DMS114 treated with DMSO at 0.1 percent for 48 hours (cell line): Measurements from ENCODE around the gene NECTIN1.

Experiments used
- DNase-seq: peaks from one replicate; lab custom pipeline; 2025; ENCODE audit not compliant: unreplicated experiment; lab: John Stamatoyannopoulos, UW

NECTIN1 gene

GRCh38 chr11:119755356-119756071, 26.5 kb upstream of the NECTIN1 start:
- DNase-seq, result no peak

- DNase-seq, result no peak
Measured at GRCh38 chr11:119754656-119755355, 25.8 kb upstream of the NECTIN1 start.

- DNase-seq, result no peak
Measured at GRCh38 chr11:119754199-119754598, 25.2 kb upstream of the NECTIN1 start.

GRCh38 chr11:119752946-119753345, 23.9 kb upstream of the NECTIN1 start:
- no peak for DNase-seq

GRCh38 chr11:119752345-119752871, 23.4 kb upstream of the NECTIN1 start:
- no peak for DNase-seq

- DNase-seq, result no peak
Measured at GRCh38 chr11:119750056-119750455, 21.1 kb upstream of the NECTIN1 start.

GRCh38 chr11:119749006-119749565, 20.1 kb upstream of the NECTIN1 start:
- no peak for DNase-seq

GRCh38 chr11:119747868-119748660, 19.1 kb upstream of the NECTIN1 start:
- no peak for DNase-seq

GRCh38 chr11:119745776-119746535, 17.0 kb upstream of the NECTIN1 start:
- DNase-seq, result no peak

- no peak for DNase-seq
Measured at GRCh38 chr11:119745112-119745511, 16.1 kb upstream of the NECTIN1 start.

- no peak for DNase-seq
Measured at GRCh38 chr11:119744577-119744976, 15.6 kb upstream of the NECTIN1 start.

- DNase-seq, result no peak
Measured at GRCh38 chr11:119743006-119743405, 14.0 kb upstream of the NECTIN1 start.

- DNase-seq, result no peak
Measured at GRCh38 chr11:119742263-119742861, 13.4 kb upstream of the NECTIN1 start.

- no peak for DNase-seq
Measured at GRCh38 chr11:119741369-119742262, 12.6 kb upstream of the NECTIN1 start.

GRCh38 chr11:119739975-119740374, 11.0 kb upstream of the NECTIN1 start:
- DNase-seq, result no peak

- no peak for DNase-seq
Measured at GRCh38 chr11:119739021-119739703, 10.2 kb upstream of the NECTIN1 start.

- no peak for DNase-seq
Measured at GRCh38 chr11:119738059-119738439, 9.0 kb upstream of the NECTIN1 start.

GRCh38 chr11:119737366-119738058, 8.5 kb upstream of the NECTIN1 start:
- DNase-seq, result no peak
